Psoas muscle (tissue), 8 donors: ENCODE results near the gene GADD45G. TPM values are rescaled to one million over a fixed set of nuclear protein-coding genes. Genes with fewer than 3 reads are reported as not detected.
A peak's percentile ranks its signal among the peaks of the same experiment; 100 is the strongest.

Experiments used
- ATAC-seq, 4 donors: fragments of 200-7000 bp; cut with Tn5 transposase; one replicate each; pipeline ENCODE4 v1.9.1; 2020; ENCODE audit warnings: moderate library complexity in 3 of 4, mild to moderate bottlenecking in 2 of 4
- DNase-seq, 2 donors: peaks; one replicate each; pipeline ENCODE4 v3.0.0-alpha.2; 2020
- H3K27ac ChIP-seq: fragments of 200-600 bp; one replicate; pipeline ENCODE4 v1.8.0; 2022
- H3K27me3 ChIP-seq, 3 donors: fragments of 200-600 bp in 1 of 3; one replicate each; pipeline versions ENCODE4 v1.6.1 to v1.8.0; 2013 to 2022; ENCODE audit warnings: low read length in 2 of 3, mild to moderate bottlenecking in 2 of 3, moderate library complexity in 1 of 3; ENCODE audit not compliant: insufficient read depth in 3 of 3
- H3K36me3 ChIP-seq, 2 donors: fragments of 200-600 bp in 1 of 2; one replicate each; pipeline versions ENCODE4 v1.6.1 to v1.8.0; 2013 to 2022; ENCODE audit warnings: low read depth in 1 of 2, mild to moderate bottlenecking in 1 of 2, moderate library complexity in 1 of 2; ENCODE audit not compliant: insufficient read depth in 1 of 2
- H3K4me1 ChIP-seq: fragments of 200-600 bp; one replicate; pipeline ENCODE4 v1.8.0; 2022
- H3K4me3 ChIP-seq: fragments of 200-600 bp; one replicate; pipeline ENCODE4 v1.8.0; 2022; ENCODE audit warnings: mild to moderate bottlenecking
- H3K9me3 ChIP-seq: fragments of 200-600 bp; one replicate; pipeline ENCODE4 v1.8.0; 2022
- CTCF ChIP-seq: fragments of 200-600 bp; IDR thresholded peaks from one replicate; pipeline ENCODE4 v1.8.0; 2022; ENCODE audit warnings: antibody characterized with exemption
- WGBS, 3 donors: extraction: QIAGEN DNeasy Blood & Tissue Kit; methylation state at CpG; one replicate each; pipeline versions ENCODE4 v1.1.6 to v1.1.7; 2013; 5-methylcytosine and 5-hydroxymethylcytosine counted together
- intact Hi-C, 2 donors: fragments of 100-400 bp; cut with DNase I; formaldehyde crosslinking; loops; one replicate each; pipeline versions ENCODE4 v1.11.0 to v1.14.2; 2022
- polyA plus RNA-seq, 3 donors: library from polyadenylated mRNA; stranded (reverse); fragments of 200-250 nt; gene quantifications; one replicate each; pipeline ENCODE4 v1.2.3, GENCODE V29; 2013
- total RNA-seq, 4 donors: library from RNA; stranded (reverse); fragmentation: NEBNext Ultra II Directional in 2 of 4; extraction: Animal tissue kit (Norgen Biotek cat#: 25700) in 2 of 4; gene quantifications; one replicate each; pipeline versions ENCODE4 v1.2.1 to v1.2.4, GENCODE V29; 2021 to 2023
- donor health status: healthy with polysubstance abuse.
- donor health status: DM: no; HTN: no; CAD: no; lungs with moderate emphysema.
- donor health status: Bipolar disorder and iron deficiency.
- donor health status: healthy.
- donor health status: DM: yes; HTN: yes; CAD: no.
- donor health status: DM: no; HTN: no; CAD: no.
- donor health status: DM: no; HTN: no; CAD: no.
- donor health status: DM: yes; HTN: yes; CAD: no.

Gene GADD45G
- total and polyA plus RNA-seq, 7 donors: 2.4 to 288 (median 30.7) TPM

- 93 to 95% (median 94%) methylated on average over 8 of the region's 8 CpGs for WGBS, 3 donors
- Histone ChIP-seq H3K9me3 (no peaks in the 10 kb centered on the region), H3K27me3 (no peaks in the 10 kb centered on the region), H3K27ac (no peak overlapping the region), H3K36me3 (no peaks in the 10 kb centered on the region), H3K4me1 (no peaks in the 10 kb centered on the region), H3K4me3 (no peak overlapping the region)
- no peak for DNase-seq
- no peak for ATAC-seq
- intact Hi-C loops: loop anchor here (5.0 to 10.0 kb wide), 3 partner anchors 1050 to 1277 kb away; partner anchors contain the start of gene DIRAS2 (in 1 of the 2)
- no peak for TF ChIP-seq CTCF
Observed at GRCh38 chr9:89594811-89595550, 9.8 kb upstream of the GADD45G start.

- DNase-seq (no peak), ATAC-seq (no peak)
- Histone ChIP-seq H3K36me3 (no peaks in the 10 kb centered on the region), H3K27ac (no peak overlapping the region), H3K4me3 (no peak overlapping the region), H3K27me3 (no peaks in the 10 kb centered on the region), H3K9me3 (no peaks in the 10 kb centered on the region), H3K4me1 (no peaks in the 10 kb centered on the region)
- intact Hi-C loops: loop anchor here (5.0 to 10.0 kb wide), 3 partner anchors 1049 to 1277 kb away; partner anchors contain the start of gene DIRAS2 (in 1 of the 2)
- TF ChIP-seq CTCF: no peak
- 87 to 94% (median 91%) methylated on average over 3 of the region's 3 CpGs for WGBS, 3 donors
Observed at GRCh38 chr9:89595646-89596045, 9.2 kb upstream of the GADD45G start.

DNA sequence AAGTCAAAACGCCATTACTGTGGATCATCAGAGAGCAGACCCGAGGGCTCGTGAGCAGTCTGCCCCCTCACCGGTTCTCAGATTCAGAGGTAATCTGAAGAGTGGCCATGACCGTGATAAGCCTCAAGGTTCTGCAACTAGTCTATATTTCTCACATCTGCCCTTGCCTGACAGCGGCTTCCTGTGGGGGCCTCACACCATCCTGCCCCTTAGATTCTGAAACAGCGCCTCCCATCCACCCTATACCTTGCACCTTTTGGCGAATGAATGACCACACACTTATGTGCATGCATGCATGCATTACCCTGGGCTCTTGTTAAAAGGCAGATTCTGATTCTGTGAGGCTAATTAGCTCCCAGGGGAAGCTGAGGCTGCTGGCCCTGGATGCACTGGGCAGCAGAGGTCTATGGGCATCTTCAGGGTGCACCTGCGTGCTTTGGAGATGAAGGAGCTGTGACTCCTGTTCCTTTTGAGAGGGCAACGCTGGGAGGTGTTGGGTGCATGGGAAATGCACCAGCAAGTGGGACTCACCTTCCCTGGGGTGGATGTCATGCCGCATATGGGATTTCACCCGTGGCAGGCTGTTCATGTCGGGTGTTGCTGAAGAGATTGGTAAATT, 7.8 kb upstream of the GADD45G start:
- WGBS, 3 donors: 78 to 87% (median 84%) methylated on average over 13 of the region's 13 CpGs
- H3K27ac ChIP-seq: no peak overlapping the region

DNA sequence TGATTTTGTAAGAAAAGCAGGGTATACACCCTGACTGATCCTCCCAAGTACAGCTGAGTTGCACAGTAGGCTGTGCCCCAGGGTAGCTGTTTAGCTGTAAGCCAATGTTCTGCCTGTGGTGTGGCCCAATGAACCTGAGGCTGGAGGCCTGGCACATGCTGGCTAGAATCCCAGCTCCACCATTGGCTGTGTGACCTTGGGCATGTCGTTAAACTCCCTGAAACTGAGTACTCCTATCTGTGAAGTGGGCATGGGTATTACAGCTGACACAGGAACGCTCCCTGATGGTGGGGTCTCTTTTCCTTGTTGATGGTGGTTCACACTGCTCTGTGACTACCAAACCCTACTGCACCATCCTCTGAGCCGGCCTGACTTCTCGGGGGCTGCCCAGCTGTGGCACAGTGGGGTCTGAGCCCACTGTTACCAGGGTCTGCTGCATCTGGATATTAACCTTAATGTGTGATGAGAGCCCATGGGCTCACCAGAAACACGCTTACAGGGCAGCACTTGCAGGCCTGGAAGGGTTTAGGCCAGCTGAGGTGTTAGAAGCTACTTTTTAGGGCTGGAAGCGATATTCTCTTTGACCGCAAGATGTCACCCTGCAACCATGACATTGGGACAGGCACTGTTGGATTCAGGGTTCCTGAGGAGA, 7.0 kb upstream of the GADD45G start:
- intact Hi-C loops: loop anchor here (1.0 to 10.0 kb wide), 4 partner anchors 504 to 1274 kb away; partner anchors contain the start of gene DIRAS2 (in 1 of the 2)
- ATAC-seq: peak; percentile 61 to 79 (median 68)

More for the DNA sequence above, 7.8 kb upstream of the GADD45G start:
- Histone ChIP-seq H3K36me3 (no peaks in the 10 kb centered on the region), H3K4me1 (no peaks in the 10 kb centered on the region), H3K9me3 (no peaks in the 10 kb centered on the region), H3K27me3 (no peaks in the 10 kb centered on the region), H3K4me3 (no peak overlapping the region)
- no peak for TF ChIP-seq CTCF
- ATAC-seq (no peak), DNase-seq (no peak)
- intact Hi-C loops: loop anchor here (5.0 to 10.0 kb wide), 3 partner anchors 1048 to 1275 kb away; partner anchors contain the start of gene DIRAS2 (in 1 of the 2)

More for the DNA sequence above, 7.0 kb upstream of the GADD45G start:
- no peaks in the 10 kb centered on the region for H3K27me3 ChIP-seq
- TF ChIP-seq CTCF: peak; percentile 87
- no peaks in the 10 kb centered on the region for H3K9me3 ChIP-seq
- no peak for DNase-seq
- H3K36me3 ChIP-seq: no peaks in the 10 kb centered on the region
- 54 to 66% (median 61%) methylated on average over 7 of the region's 7 CpGs for WGBS, 3 donors
- H3K4me3 ChIP-seq: no peak overlapping the region
- H3K27ac ChIP-seq: no peak overlapping the region
- H3K4me1 ChIP-seq: no peaks in the 10 kb centered on the region
